Mammary epithelial cell (primary cell): ENCODE measurements around the gene CPA5.

Source experiments
- CTCF ChIP-seq, 2 donors: IDR thresholded peaks in 1 of 2; conservative IDR thresholded peaks in 1 of 2; 2 replicates each; pipeline ENCODE4 v1.5.1; 2011 to 2012; ENCODE audit warnings: inconsistent platforms in 2 of 2, low read length in 2 of 2, mild to moderate bottlenecking in 2 of 2, control low read depth in 1 of 2, low read depth in 1 of 2; ENCODE audit not compliant: insufficient read depth in 1 of 2; ENCODE audit errors: extremely low read depth in 1 of 2
- EZH2 ChIP-seq: IDR thresholded peaks from 2 replicates; pipeline ENCODE4 v1.6.1; 2012; ENCODE audit warnings: low read length, inconsistent platforms, borderline replicate concordance

- TF ChIP-seq CTCF (conservative IDR thresholded peaks at IDR 0.05 in 1 of 2, IDR thresholded peaks at IDR 0.05 in 1 of 2; ENCODE audit: extremely low read depth in 1 of 2, insufficient read depth in 1 of 2, low read depth in 1 of 2, low read length in 2 of 2) (no peak), EZH2 (no peak)
Measured at GRCh38 chr7:130379019-130379418, 34.4 kb downstream of the CPA5 start.
